Gastrocnemius medialis (tissue), 4 donors: ENCODE data around the gene FCHSD2.

Experiments used
- CTCF ChIP-seq, 5 experiments: fragments of 450-650 bp in 3 of 5; fragments of 200-600 bp in 2 of 5; sonication (generic) in 2 of 5; IDR thresholded peaks in 4 of 5; conservative IDR thresholded peaks in 1 of 5; 1 replicate in 4 of 5; 2 replicates in 1 of 5; pipeline ENCODE4 v1.5.1; 2016 to 2019; ENCODE audit warnings: antibody characterized with exemption in 5 of 5, mild to moderate bottlenecking in 3 of 5, moderate library complexity in 3 of 5
- POLR2A ChIP-seq, 2 donors: fragments of 450-650 bp; IDR thresholded peaks; one replicate each; pipeline ENCODE4 v1.6.1; 2017; ENCODE audit warnings: antibody characterized with exemption in 2 of 2, mild to moderate bottlenecking in 2 of 2, moderate library complexity in 2 of 2

DNA sequence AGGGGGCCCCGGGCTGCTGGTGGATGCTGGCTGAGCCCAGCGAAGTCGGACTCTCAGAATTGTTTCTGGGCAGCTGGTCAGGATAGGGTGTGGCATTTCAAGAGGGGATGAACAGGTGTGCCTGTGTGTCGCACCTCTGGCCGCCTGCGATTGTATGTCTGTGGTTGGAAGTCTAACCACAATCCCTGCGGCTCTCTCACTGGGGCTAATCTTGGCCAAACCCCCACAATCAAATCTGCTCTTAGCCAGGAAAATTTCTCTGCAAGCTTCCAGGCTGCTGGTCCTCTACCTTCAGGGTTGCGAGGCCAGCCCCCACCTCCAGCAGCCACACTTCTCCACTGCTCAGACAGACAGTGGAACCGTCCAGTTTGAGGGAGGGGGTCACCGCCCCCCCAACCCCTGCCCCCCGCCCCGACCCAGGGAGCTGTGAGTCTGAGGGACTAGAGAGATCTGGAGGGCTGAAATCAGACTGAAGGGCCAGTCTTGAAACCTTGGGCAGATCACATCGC, 327.0 kb downstream of the FCHSD2 start:
- TF ChIP-seq CTCF (IDR thresholded peaks at IDR 0.05 in 4 of 5, conservative IDR thresholded peaks at IDR 0.05 in 1 of 5) (no peak), POLR2A (IDR thresholded peaks at IDR 0.05) (no peak)
